IMR-90 (cell line): ENCODE results near the gene ERAP2. TPM values are rescaled to one million over a fixed set of nuclear protein-coding genes. Genes with fewer than 3 reads are reported as not detected.
A peak's percentile ranks its signal among the peaks of the same experiment; 100 is the strongest.

Source experiments
- ATAC-seq: fragments of 200-7000 bp; cut with Tn5 transposase; 2 replicates; pipeline ENCODE4 v1.9.1; 2020; ENCODE audit warnings: low read depth, mild to moderate bottlenecking, moderate library complexity
- BruUV-seq: library from RNA; stranded (reverse); fragments of 400-500 nt; replicated peaks from 2 replicates; lab custom pipeline; 2021; lab: Mats Ljungman, UMichigan
- CTCF ChIA-PET: fragments of 300-600 bp; formaldehyde crosslinking; extraction: SDS; loops from one replicate; lab custom pipeline; 2021; ENCODE audit warnings: antibody characterized with exemption; lab: Yijun Ruan, JAX
- POLR2A ChIA-PET: fragments of 300-600 bp; sonication (Branson Sonifier 250); formaldehyde crosslinking; loops from one replicate; lab custom pipeline; 2022; ENCODE audit warnings: antibody characterized with exemption; ENCODE audit not compliant: unreplicated experiment; lab: Charles Lee
- DNase-seq: peaks from one replicate; pipeline ENCODE4 v3.0.0; 2013
- H2AFZ ChIP-seq: replicated peaks from 2 replicates; pipeline ENCODE3; 2013; ENCODE audit warnings: low read length, mild to moderate bottlenecking; ENCODE audit not compliant: poor library complexity
- H2AK5ac ChIP-seq: 2 replicates; pipeline ENCODE4 v1.6.1; 2013; ENCODE audit warnings: low read depth, low read length, inconsistent platforms
- H2AK9ac ChIP-seq: replicated peaks from 2 replicates; pipeline ENCODE3; 2013; ENCODE audit warnings: mild to moderate bottlenecking, low read depth, low read length, moderate library complexity; ENCODE audit not compliant: poor library complexity
- H2BK120ac ChIP-seq: 2 replicates; pipeline ENCODE4 v1.6.1; 2013; ENCODE audit warnings: low read depth, low read length, inconsistent platforms
- H2BK15ac ChIP-seq: 3 replicates; pipeline ENCODE4 v1.6.1; 2013; ENCODE audit warnings: low read depth, low read length, inconsistent platforms
- H2BK20ac ChIP-seq: 2 replicates; pipeline ENCODE4 v1.6.1; 2013; ENCODE audit warnings: low read depth, mild to moderate bottlenecking, inconsistent platforms, low read length, moderate library complexity
- H2BK5ac ChIP-seq: 2 replicates; pipeline ENCODE4 v1.6.1; 2013; ENCODE audit warnings: mild to moderate bottlenecking, low read depth, low read length, inconsistent platforms; ENCODE audit not compliant: poor library complexity, severe bottlenecking
- H3K14ac ChIP-seq: replicated peaks from 2 replicates; pipeline ENCODE4 v1.6.1; 2013; ENCODE audit warnings: low read depth, low read length, inconsistent platforms
- H3K18ac ChIP-seq: 2 replicates; pipeline ENCODE4 v1.6.1; 2013; ENCODE audit warnings: low read depth, low read length, control low read depth
- H3K23ac ChIP-seq: 2 replicates; pipeline ENCODE4 v1.6.1; 2013; ENCODE audit warnings: low read depth, low read length, inconsistent platforms
- H3K27ac ChIP-seq: 2 replicates; pipeline ENCODE4 v1.5.1; 2013; ENCODE audit warnings: mild to moderate bottlenecking, control low read depth, low read length; ENCODE audit not compliant: insufficient read depth
- H3K27me3 ChIP-seq: 2 replicates; pipeline ENCODE4 v1.6.1; 2013; ENCODE audit warnings: low read length; ENCODE audit not compliant: control insufficient read depth, insufficient read depth
- H3K36me3 ChIP-seq: 2 replicates; pipeline ENCODE4 v1.6.1; 2013; ENCODE audit warnings: low read length, mixed read lengths; ENCODE audit not compliant: control insufficient read depth, insufficient read depth
- H3K4ac ChIP-seq: 2 replicates; pipeline ENCODE4 v1.6.1; 2013; ENCODE audit warnings: low read depth, low read length, inconsistent platforms
- H3K4me1 ChIP-seq: 2 replicates; pipeline ENCODE4 v1.6.1; 2013; ENCODE audit warnings: low read length, mixed read lengths; ENCODE audit not compliant: control insufficient read depth, insufficient read depth
- H3K4me2 ChIP-seq: 2 replicates; pipeline ENCODE4 v1.6.1; 2013; ENCODE audit warnings: low read depth, mild to moderate bottlenecking, control low read depth, low read length, moderate library complexity
- H3K4me3 ChIP-seq: 2 replicates; pipeline ENCODE4 v1.5.1; 2013; ENCODE audit warnings: low read depth, mild to moderate bottlenecking, control low read depth, low read length, moderate library complexity; ENCODE audit not compliant: insufficient read depth
- H3K56ac ChIP-seq: 2 replicates; pipeline ENCODE4 v1.6.1; 2013; ENCODE audit warnings: low read length, inconsistent platforms; ENCODE audit not compliant: insufficient read depth; ENCODE audit errors: extremely low read depth
- H3K79me1 ChIP-seq, 2 experiments: 2 replicates each; pipeline ENCODE4 v1.6.1; 2013; ENCODE audit warnings: low read length in 2 of 2, inconsistent platforms in 1 of 2, low read depth in 1 of 2
- H3K9ac ChIP-seq: 2 replicates; pipeline ENCODE4 v1.6.1; 2013; ENCODE audit warnings: low read depth, low read length, control low read depth
- H3K9me1 ChIP-seq: 2 replicates; pipeline ENCODE4 v1.6.1; 2013; ENCODE audit warnings: low read length, inconsistent platforms; ENCODE audit not compliant: insufficient read depth
- H3K9me3 ChIP-seq: 2 replicates; pipeline ENCODE4 v1.6.1; 2013; ENCODE audit warnings: low read length; ENCODE audit not compliant: control insufficient read depth, insufficient read depth
- H4K20me1 ChIP-seq: 2 replicates; pipeline ENCODE4 v1.6.1; 2013; ENCODE audit warnings: low read length, inconsistent platforms; ENCODE audit not compliant: insufficient read depth
- H4K5ac ChIP-seq: 2 replicates; pipeline ENCODE4 v1.6.1; 2013; ENCODE audit warnings: mild to moderate bottlenecking, low read depth, low read length, control low read depth
- H4K8ac ChIP-seq, 2 experiments: 2 replicates each; pipeline ENCODE4 v1.6.1; 2013; ENCODE audit warnings: low read depth in 2 of 2, low read length in 2 of 2, control low read depth in 1 of 2, inconsistent platforms in 1 of 2
- H4K91ac ChIP-seq: 2 replicates; pipeline ENCODE4 v1.6.1; 2013; ENCODE audit warnings: low read depth, low read length, inconsistent platforms; ENCODE audit not compliant: insufficient read depth
- BHLHE40 ChIP-seq: fragments of 150-350 bp; IDR thresholded peaks from 2 replicates; pipeline ENCODE4 v1.6.1; 2016; ENCODE audit warnings: mild to moderate bottlenecking, low read depth, low read length
- CEBPB ChIP-seq: IDR thresholded peaks from 2 replicates; pipeline ENCODE4 v1.6.1; 2012; ENCODE audit warnings: low read depth, low read length, improper control_type of control experiment
- FOS ChIP-seq: fragments of 150-350 bp; IDR thresholded peaks from 2 replicates; pipeline ENCODE4 v1.6.1; 2016; ENCODE audit warnings: low read depth, low read length
- POLR2A ChIP-seq: IDR thresholded peaks from 2 replicates; pipeline ENCODE4 v1.6.1; 2012; ENCODE audit warnings: mild to moderate bottlenecking, low read depth, low read length
- RCOR1 ChIP-seq: IDR thresholded peaks from 2 replicates; pipeline ENCODE4 v1.6.1; 2012; ENCODE audit warnings: mild to moderate bottlenecking, low read length, improper control_type of control experiment; ENCODE audit not compliant: insufficient replicate concordance
- WGBS, 2 experiments: methylation state at CpG; one replicate each; pipeline versions ENCODE4 v1.1.5 to v1.1.7; 2013; ENCODE audit warnings: missing lambda C conversion rate in 2 of 2; ENCODE audit not compliant: insufficient read length in 1 of 2; ENCODE audit errors: extremely low coverage in 2 of 2; 5-methylcytosine and 5-hydroxymethylcytosine counted together
- dilution Hi-C: fragments of 300-500 bp; cut with HindIII; formaldehyde crosslinking; loops from one replicate; pipeline ENCODE4 v1.14.3; 2018; ENCODE audit warnings: low sequenced_read_pairs; ENCODE audit not compliant: unreplicated experiment
- in situ Hi-C: fragments of 300-500 bp; cut with MboI; formaldehyde crosslinking; loops from 3 replicates; pipeline ENCODE4 v1.14.3; 2019; ENCODE audit warnings: low sequenced_read_pairs, inconsistent platforms, mixed read lengths
- intact Hi-C: fragments of 100-400 bp; cut with micrococcal nuclease; formaldehyde crosslinking; loops from 2 replicates; pipeline ENCODE4 v1.10.0; 2022
- polyA plus RNA-seq, 3 experiments: library from polyadenylated mRNA; depleted of rRNA; stranded (reverse); fragments of >200 nt; gene quantifications; 2 replicates each; pipeline ENCODE4 v1.2.3, GENCODE V29; 2012; ENCODE audit warnings: low replicate concordance in 1 of 3
- total RNA-seq: library from RNA; depleted of rRNA; stranded (reverse); fragments of >200 nt; gene quantifications from 2 replicates; pipeline ENCODE4 v1.2.3, GENCODE V29; 2012

The ERAP2 gene
- total and polyA plus RNA-seq, 2 of the 4 experiments (the other 2 are of a cell fraction): 10.6 to 21.3 TPM

DNA sequence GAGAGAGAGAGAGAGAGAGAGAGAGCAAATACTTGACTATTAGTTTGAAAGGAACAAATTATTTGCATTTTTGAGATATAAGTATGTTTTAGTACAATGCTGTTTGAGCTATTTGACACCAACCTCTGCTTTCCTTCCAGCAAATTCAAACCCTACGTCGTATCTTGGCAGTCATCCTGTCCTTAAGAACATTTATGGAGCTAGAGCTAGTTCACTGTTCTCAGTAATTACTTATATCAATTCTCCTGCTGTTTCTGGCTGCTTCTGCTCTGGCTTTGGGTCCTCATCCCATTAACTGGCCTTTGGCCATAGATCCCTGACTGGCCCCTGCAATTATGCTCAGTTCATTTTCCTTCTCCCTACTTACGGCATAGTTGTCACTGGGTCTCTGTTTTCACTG is 19.9 kb upstream of the ERAP2 start:
- H3K9me1 ChIP-seq: no peaks in the 10 kb centered on the region; the same call in 1 of the 2 replicates
- H2BK15ac ChIP-seq: no peak overlapping the region
- no peak overlapping the region for H3K4me3 ChIP-seq
- no peaks in the 10 kb centered on the region for H3K27me3 ChIP-seq
- dilution Hi-C loops (no loop called here), in situ Hi-C loops (no loop called here), intact Hi-C loops (no loop called here)
- no peak overlapping the region for H2BK120ac ChIP-seq
- no peaks in the 10 kb centered on the region for H3K79me1 ChIP-seq
- no peak overlapping the region for H2AK9ac ChIP-seq
- H4K8ac ChIP-seq: no peak overlapping the region
- no peaks in the 10 kb centered on the region for H4K20me1 ChIP-seq
- H2AFZ ChIP-seq: no peak overlapping the region
- no peak overlapping the region for H2BK5ac ChIP-seq
- H3K14ac ChIP-seq: 0 out of 2 replicates have a peak overlapping the region, but pooled peaks have one; percentile 2
- no peak overlapping the region for H3K18ac ChIP-seq
- no peaks in the 10 kb centered on the region for H3K36me3 ChIP-seq
- TF ChIP-seq FOS (no peak), RCOR1 (no peak), BHLHE40 (no peak), CEBPB (no peak), POLR2A (no peak)
- H3K4me1 ChIP-seq: peaks cover 6% of the 10 kb centered on the region; the same call in 1 of the 2 replicates
- DNase-seq: peak; percentile 53
- 0 out of 2 replicates have a peak overlapping the region, but pooled peaks have one; percentile 1 for H2AK5ac ChIP-seq
- H3K9me3 ChIP-seq: no peaks in the 10 kb centered on the region
- BruUV-seq: no TSS peak
- ChIA-PET POLR2A (no interaction called here), CTCF (interaction anchor here (2.6 kb wide), 1 partner anchor 13 kb away, joined by 13 read pairs; no protein-coding TSS in a partner anchor)
- WGBS, 2 experiments: 60% methylated on average over 3 of the region's 3 CpGs; no CpG with 5 or more reads in 1 of the 2 experiments
- H4K91ac ChIP-seq: no peak overlapping the region
- no peak overlapping the region for H3K27ac ChIP-seq
- H3K9ac ChIP-seq: no peak overlapping the region
- H3K56ac ChIP-seq: no peak overlapping the region
- ATAC-seq: no peak
- 0 out of 2 replicates have a peak overlapping the region, but pooled peaks have one; percentile 2 for H3K23ac ChIP-seq
- H2BK20ac ChIP-seq: peak overlapping the region; percentile 3; the same call in 1 of the 2 replicates
- no peak overlapping the region for H3K4me2 ChIP-seq
- H3K4ac ChIP-seq: no peak overlapping the region
- H4K5ac ChIP-seq: no peak overlapping the region
